Muscle of leg (tissue), 11 donors: ENCODE measurements around the gene TXNL4A. TPM values are rescaled to one million over a fixed set of nuclear protein-coding genes. Genes with fewer than 3 reads are reported as not detected.

Experiments
- DNase-seq: peaks from one replicate; pipeline ENCODE4 v3.0.0; 2013
- H3K27ac ChIP-seq: one replicate; pipeline ENCODE4 v1.5.1; 2013; ENCODE audit warnings: mild to moderate bottlenecking, low read length, control low read depth
- H3K27me3 ChIP-seq: one replicate; pipeline ENCODE4 v1.6.1; 2013; ENCODE audit warnings: low read length; ENCODE audit not compliant: control insufficient read depth, insufficient read depth
- H3K36me3 ChIP-seq: one replicate; pipeline ENCODE4 v1.6.1; 2013; ENCODE audit warnings: low read length; ENCODE audit not compliant: control insufficient read depth, insufficient read depth
- H3K4me1 ChIP-seq: one replicate; pipeline ENCODE4 v1.6.1; 2013; ENCODE audit warnings: low read length; ENCODE audit not compliant: control insufficient read depth, insufficient read depth
- H3K4me3 ChIP-seq: one replicate; pipeline ENCODE4 v1.5.1; 2013; ENCODE audit warnings: low read length, control low read depth
- H3K9me3 ChIP-seq: replicated peaks from 2 replicates; pipeline ENCODE4 v1.6.1; 2013; ENCODE audit warnings: low read depth, low read length; ENCODE audit not compliant: control insufficient read depth
- WGBS: methylation state at CpG from one replicate; pipeline ENCODE4 v1.1.5; 2013; ENCODE audit warnings: missing lambda C conversion rate; ENCODE audit not compliant: insufficient coverage; 5-methylcytosine and 5-hydroxymethylcytosine counted together
- polyA plus RNA-seq, 8 donors: library from polyadenylated mRNA; unstranded; fragments of 120-200 nt; gene quantifications; one replicate each; pipeline versions ENCODE4 v1.2.1 to v1.2.3, GENCODE V29; 2013; ENCODE audit warnings: inconsistent platforms in 1 of 8, low replicate concordance in 1 of 8; ENCODE audit not compliant: insufficient read length in 8 of 8, insufficient read depth in 1 of 8
- total RNA-seq: library from RNA; stranded (reverse); fragments of 120-200 nt; gene quantifications from one replicate; pipeline ENCODE4 v1.2.4, GENCODE V29; 2013

TXNL4A gene
- total and polyA plus RNA-seq, 9 donors, result 76.5 to 147 (median 94.1) TPM

DNA sequence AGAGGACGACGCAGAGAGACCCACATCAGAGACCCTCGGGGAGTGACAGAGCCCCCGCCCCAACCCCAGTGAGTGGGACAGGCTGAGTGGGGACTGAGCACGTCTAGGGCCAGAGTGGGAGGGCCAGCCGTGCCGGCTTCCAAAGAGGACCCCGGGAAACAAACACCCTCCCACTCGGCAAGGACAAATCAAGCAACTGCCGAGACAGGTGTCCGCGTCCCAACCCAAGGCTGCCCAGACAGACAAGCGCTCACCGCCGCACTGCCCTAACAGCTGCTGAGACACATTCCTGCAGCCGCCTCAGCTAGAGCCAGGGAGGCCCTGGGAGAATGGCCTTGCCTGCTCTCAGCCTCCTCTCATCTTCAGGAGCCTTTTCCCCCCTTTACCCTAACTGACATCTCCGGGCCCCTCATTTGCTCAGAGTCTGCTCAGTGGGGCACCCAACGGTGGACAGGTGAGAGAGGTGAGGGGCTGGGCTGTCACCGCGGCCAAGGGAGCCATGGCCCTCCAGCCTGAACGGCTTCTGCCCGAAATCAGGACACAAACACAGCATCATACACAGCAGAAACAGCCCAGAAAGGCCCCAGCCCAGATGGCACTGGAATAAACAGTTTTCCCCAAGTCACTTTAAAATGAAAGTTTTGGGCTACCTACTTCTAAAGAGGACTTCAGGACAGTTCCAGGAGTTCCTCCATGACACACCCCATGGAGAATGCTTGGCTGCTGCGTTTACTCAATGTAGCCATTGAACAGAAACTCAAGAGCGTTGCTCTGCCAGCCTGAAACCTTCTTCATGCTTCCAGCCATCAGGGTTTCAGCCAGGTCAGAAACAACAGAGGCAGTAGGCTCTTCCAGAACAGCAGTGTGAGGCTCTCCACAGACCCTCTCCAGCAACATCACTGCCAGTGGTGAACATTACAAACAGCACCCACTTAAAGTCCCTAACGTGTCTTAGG, 60.5 kb downstream of the TXNL4A start:
- Histone ChIP-seq H3K4me1 (peaks cover 45% of the 10 kb centered on the region), H3K4me3 (no peak overlapping the region), H3K27me3 (no peaks in the 10 kb centered on the region), H3K36me3 (peaks cover 22% of the 10 kb centered on the region), H3K9me3 (peaks cover 26% of the 10 kb centered on the region), H3K27ac (peak overlapping the region; percentile 67)
- peak; percentile 71 for DNase-seq
- WGBS, result 71% methylated on average over 14 of the region's 25 CpGs

- peaks cover 22% of the 10 kb centered on the region for H3K36me3 ChIP-seq
- WGBS, result 61% methylated on average over 21 of the region's 21 CpGs
Observed at GRCh38 chr18:79926715-79927606, 61.4 kb downstream of the TXNL4A start.

GRCh38 chr18:79926306-79926705, 62.1 kb downstream of the TXNL4A start:
- Histone ChIP-seq H3K27ac (no peak overlapping the region), H3K4me3 (no peak overlapping the region), H3K27me3 (no peaks in the 10 kb centered on the region), H3K4me1 (peaks cover 45% of the 10 kb centered on the region), H3K9me3 (peaks cover 22% of the 10 kb centered on the region), H3K36me3 (peaks cover 20% of the 10 kb centered on the region)
- DNase-seq, result no peak
- 92% methylated on average over 8 of the region's 11 CpGs for WGBS

More at GRCh38 chr18:79926715-79927606, 61.4 kb downstream of the TXNL4A start:
- no peak overlapping the region for H3K4me3 ChIP-seq
- H3K27ac ChIP-seq, result peak overlapping the region; percentile 67
- no peaks in the 10 kb centered on the region for H3K27me3 ChIP-seq
- peaks cover 45% of the 10 kb centered on the region for H3K4me1 ChIP-seq
- H3K9me3 ChIP-seq, result peaks cover 26% of the 10 kb centered on the region
- peak; percentile 52 for DNase-seq

- Histone ChIP-seq H3K4me1 (peaks cover 45% of the 10 kb centered on the region), H3K27ac (peak overlapping the region; percentile 82), H3K4me3 (no peak overlapping the region), H3K9me3 (peaks cover 14% of the 10 kb centered on the region), H3K36me3 (peaks cover 20% of the 10 kb centered on the region), H3K27me3 (no peaks in the 10 kb centered on the region)
- peak; percentile 80 for DNase-seq
- WGBS, result 56% methylated on average over 20 of the region's 25 CpGs
Observed at GRCh38 chr18:79924814-79925731, 63.3 kb downstream of the TXNL4A start.

GRCh38 chr18:79923896-79924585, 64.3 kb downstream of the TXNL4A start:
- Histone ChIP-seq H3K27me3 (no peaks in the 10 kb centered on the region), H3K4me1 (peaks cover 45% of the 10 kb centered on the region), H3K4me3 (no peak overlapping the region), H3K27ac (no peak overlapping the region), H3K9me3 (peaks cover 4% of the 10 kb centered on the region), H3K36me3 (peaks cover 17% of the 10 kb centered on the region)
- 89% methylated on average over 22 of the region's 26 CpGs for WGBS
- DNase-seq, result no peak

DNA sequence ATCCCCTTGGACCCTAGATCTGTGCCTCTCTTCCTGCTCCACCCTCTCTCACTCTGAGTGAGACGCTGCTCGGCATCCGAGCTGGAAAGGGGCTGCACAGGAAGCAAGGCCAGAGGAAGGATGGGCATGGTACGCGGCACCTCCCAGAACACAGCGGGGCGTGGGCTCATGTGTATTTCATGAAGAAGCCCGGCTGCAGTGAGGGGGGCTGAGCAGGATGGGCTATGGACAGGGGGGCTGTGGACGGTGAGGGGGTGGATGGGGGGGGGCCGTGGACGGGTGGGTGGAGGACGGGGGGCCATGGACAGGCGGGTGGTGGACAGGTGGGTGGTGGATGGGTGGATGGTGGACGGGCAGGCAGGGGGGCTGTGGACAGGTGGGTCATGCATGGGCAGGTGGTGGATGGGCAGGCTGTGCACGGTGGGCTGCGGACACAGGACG, 65.4 kb downstream of the TXNL4A start:
- Histone ChIP-seq H3K36me3 (peaks cover 17% of the 10 kb centered on the region), H3K4me1 (peaks cover 37% of the 10 kb centered on the region), H3K27ac (no peak overlapping the region), H3K9me3 (no peaks in the 10 kb centered on the region), H3K4me3 (no peak overlapping the region), H3K27me3 (no peaks in the 10 kb centered on the region)
- no peak for DNase-seq
- WGBS, result 100% methylated on average over 3 of the region's 17 CpGs

- WGBS, result 91% methylated on average over 20 of the region's 24 CpGs
- Histone ChIP-seq H3K4me3 (no peak overlapping the region), H3K9me3 (peaks cover 3% of the 10 kb centered on the region), H3K4me1 (peaks cover 29% of the 10 kb centered on the region), H3K36me3 (peaks cover 24% of the 10 kb centered on the region), H3K27ac (no peak overlapping the region), H3K27me3 (no peaks in the 10 kb centered on the region)
- DNase-seq, result no peak
Observed at GRCh38 chr18:79921984-79922965, 66.1 kb downstream of the TXNL4A start.
